Measurements from ENCODE around the gene CDCA7.
"Not testable (repeated sequence)": the region's sequence is repeated elsewhere in the genome, so short reads cannot be mapped to it uniquely, and the experiment has no call there.

Gene CDCA7

DNA sequence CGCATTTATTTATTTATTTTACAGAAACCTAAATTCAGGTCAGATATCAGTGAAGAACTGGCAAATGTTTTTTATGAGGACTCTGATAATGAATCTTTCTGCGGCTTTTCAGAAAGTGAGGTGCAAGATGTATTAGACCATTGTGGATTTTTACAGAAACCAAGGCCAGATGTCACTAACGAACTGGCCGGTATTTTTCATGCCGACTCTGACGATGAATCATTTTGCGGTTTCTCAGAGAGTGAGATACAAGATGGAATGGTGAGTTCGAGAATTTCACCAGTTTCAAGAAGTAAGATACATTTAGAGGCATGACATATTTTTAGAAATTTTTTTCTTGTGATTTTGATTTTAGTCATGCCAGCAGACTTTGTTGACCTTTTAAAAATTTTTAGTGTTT is 4.6 kb downstream of the CDCA7 start:
- no peak for DNase-seq (ENCODE audit: low read depth)

DNA sequence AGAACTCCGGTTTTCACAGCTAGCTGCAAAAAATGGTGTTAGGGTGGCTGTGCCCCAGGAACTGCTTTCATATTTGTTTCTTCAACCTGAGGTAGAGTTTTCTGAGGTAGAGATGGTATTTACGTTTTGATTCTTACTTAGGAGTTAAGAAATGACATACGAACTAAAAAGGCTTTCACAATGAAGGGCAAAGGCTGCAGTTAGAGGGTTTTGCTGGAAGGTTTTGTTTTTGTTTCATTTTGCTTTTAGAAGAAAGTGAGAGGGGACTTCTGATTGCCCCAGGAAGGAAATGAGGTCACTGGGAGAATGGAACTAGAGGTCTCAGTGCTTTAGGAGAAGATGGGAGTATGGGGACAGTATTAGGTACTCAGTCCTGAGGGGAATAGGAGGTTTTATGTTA is 15.5 kb downstream of the CDCA7 start:
- no peak for DNase-seq (ENCODE audit: low read depth)

DNA sequence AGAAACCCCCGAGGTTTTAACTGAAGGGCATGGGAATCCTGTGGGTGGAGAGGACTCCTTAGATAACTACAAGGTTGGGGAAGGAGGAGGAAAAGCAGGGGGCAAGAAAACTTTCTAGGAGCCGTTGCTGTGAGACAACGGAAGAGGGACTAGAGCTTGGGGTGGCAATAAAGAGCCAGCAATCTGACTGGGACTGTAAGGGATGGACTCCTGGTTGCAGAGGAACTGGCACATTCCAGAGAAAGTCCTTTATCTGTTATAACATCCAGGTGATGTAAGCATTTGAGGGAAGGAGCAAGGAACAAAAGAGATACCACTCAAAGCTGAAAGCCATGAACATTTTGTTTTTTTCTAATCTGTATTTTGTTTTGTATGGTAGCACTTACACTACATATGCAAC is 16.4 kb downstream of the CDCA7 start:
- DNase-seq (ENCODE audit: low read depth) = no peak

DNA sequence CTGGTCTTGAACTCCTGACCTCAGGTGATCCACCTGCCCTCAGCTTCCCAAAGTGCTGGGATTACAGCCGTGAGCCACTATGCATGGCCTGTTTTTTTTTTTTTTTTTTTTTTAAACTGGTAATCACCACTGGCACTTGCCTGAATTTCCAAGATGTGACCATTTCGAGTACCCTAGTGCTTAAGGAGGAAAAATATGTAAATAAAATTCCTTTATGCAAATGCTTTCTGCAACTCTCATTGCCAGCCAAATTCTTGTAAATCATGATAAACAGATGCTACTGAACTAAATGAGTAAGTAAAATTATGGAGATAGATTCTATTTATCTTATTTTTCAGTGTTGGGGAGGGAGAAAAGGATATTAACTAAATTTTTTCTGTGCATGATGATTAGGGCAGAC is 18.6 kb downstream of the CDCA7 start:
- no peak for DNase-seq (ENCODE audit: low read depth)

DNA sequence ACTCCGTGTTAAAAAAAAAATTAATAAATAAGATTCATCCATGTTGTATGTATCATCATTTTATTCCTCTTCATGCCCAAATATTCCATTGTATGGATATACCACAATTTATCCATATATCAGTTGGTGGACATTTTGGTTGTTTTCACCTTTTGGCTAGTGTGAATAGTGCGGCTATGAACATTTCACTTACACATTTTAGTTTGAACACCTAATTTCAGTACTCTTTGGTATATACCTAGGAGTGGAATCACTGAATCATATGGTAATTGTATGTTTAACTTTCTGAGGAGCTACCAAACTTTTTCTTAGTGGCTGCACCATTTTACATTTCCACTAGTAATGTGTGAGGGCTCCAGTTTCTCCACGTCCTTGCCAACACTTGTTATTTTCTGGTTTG is 20.0 kb downstream of the CDCA7 start:
- no peak for DNase-seq (ENCODE audit: low read depth)

DNA sequence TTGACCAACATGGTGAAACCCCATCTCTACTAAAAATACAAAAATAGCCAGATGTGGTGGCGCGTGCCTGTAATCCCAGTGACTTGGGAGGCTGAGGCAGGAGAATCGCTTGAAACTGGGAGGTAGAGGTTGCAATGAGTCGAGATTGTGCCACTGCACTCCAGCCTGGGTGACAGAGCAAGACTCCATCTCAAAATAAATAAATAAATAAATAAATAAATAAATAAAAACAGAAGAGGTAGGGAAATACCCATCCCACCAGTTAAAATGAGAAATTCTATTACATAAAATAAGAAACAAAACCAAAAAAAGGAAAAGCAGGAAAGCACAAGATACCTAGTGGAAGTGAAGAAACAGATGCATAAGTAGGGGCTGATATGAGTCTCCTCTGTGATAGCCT is 30.9 kb downstream of the CDCA7 start:
- not testable (repeated sequence) for DNase-seq (ENCODE audit: low read depth)

DNA sequence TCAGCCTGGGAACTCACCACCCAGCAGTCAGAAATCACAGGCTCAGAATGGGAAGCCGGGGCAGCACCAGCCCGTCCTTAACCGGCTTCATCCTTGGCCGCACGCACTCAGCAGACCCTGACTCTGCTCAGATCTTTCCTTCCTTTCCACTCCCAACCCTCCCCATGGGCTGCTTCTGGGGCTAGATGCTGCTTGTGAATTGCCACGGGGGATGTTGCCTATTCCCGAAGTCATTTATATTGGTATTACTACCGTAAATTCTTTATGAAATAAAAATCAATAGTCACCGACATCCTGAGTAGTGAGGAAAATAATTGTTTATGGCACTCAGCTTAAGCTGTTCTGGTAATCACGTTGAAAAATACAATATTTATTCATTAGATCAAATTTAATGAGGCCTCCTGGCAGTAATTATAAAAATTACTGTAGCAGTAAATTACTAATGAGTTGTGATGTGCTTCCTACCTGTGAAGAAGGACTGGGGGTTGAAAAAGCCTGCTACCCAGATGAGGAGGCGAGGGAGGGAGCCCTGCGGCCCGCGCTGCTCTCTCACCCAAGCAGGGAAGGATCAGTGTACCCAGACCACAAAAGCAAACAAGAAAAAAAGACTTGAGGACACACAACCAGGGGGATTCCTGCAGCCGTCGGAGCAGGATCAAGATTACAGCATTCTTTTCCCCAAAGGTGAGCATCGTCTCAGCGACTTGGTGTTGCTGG is 31.5 kb downstream of the CDCA7 start:
- DNase-seq (ENCODE audit: low read depth) = no peak

DNA sequence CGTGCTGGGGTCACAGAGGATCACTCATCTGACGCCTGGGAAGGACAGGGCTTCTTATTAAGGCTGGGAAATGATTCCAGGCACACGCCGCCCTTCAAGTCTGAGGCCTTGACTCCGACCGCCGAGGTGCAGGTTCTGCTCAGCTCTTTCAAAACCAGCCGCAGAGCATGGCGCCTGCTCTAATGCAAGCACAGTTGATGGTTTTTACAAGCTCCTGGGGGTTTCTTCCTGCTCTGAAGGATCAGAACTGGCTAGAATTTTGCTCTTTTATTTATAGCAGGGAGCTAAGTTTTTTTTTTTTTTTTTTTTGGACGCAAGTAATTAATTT is 32.0 kb downstream of the CDCA7 start:
- DNase-seq (ENCODE audit: low read depth) = no peak

DNA sequence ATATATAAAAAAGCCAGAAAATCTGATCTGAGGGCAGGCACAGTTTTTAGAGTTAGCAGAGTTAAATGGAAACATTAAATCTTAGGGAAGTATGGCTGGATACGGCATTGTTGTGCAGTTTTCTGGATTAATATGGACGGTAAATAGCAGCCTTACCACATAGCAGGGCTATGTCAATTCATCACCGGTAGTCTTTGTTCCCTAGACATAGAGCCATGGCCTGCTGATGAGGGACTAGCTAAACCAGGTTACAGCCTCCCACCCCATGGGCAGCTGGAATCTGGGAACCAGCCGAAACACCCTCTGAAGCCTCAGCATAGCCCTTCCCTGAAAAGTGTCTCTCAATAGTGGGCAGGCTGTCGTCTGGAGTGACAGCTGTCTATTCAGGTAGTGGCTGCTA is 32.4 kb downstream of the CDCA7 start:
- no peak for DNase-seq (ENCODE audit: low read depth)

DNA sequence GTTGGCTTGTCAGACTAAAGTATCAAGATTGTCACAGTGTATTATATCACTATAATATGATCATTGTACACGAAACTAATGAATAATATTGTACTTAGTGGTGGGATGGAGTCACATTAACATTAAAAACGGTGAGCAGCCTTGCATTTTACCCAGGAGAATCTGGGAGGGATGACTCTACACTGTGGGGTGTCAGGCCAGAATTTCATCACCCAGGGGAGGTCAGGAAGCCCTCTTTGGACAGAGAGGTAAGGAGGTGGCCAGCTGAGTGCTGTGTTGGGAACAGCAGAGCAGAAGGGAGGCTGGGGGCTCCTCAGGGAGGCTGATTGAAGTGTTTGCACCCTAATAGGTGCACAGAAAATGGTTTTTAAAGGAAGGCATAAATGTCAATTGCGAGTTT is 33.0 kb downstream of the CDCA7 start:
- DNase-seq (ENCODE audit: low read depth) = no peak

DNA sequence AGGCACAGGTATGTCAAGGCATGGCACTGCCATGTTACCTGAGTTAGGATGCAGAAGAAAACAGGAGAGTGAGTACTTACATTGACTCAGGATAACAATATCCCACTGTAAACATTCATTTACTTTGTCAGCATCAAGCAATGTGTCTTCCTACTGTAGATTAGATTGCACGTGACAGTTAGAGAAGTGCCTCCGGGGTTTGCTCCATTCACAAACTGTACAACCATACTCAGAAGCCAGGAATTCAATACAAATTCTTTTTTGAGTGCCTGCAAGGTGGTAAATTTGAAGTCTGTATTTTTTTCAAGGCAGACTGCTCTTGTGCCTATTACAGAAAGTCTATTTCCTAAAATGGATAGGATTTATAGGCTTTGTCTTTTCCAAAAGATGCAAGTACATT is 34.1 kb downstream of the CDCA7 start:
- DNase-seq (ENCODE audit: low read depth) = no peak

DNA sequence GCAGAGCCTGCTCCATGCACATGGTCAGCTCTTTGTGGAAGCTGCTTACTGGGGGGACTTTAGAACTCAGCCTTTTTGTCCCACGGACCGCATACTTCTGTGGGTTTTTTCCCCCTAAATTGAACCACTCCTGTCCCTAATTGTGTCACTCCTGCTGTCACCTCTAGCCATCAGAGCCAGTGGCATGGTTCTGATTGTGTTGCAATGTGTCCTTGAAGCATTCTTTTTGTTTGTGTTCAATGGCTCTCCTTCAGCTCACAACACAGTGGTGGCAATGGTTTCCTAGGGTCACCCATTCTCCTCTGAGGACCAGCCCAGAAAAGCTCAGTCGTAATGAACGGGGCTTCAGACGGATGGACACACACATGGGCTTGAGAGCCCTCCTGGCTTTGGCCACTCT is 35.4 kb downstream of the CDCA7 start:
- DNase-seq (ENCODE audit: low read depth) = no peak

DNA sequence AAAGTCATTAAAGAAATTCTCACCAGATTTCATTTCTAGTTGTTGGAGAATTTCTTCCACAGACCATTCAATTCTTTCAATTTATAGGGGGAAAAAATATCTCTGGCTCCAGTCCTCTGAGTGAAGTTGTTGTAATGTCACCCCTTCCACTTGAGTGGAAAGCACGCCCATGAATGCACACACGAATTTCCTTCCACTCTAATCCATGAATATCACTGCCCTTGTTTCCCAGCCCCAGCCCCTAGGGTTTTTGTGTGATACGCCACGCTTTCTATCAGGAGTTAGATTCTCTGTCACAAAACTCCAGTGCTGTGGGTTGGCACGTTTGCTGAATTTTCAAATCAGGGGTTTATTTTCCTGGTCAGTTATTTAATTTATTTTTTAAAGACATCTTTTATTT is 38.1 kb downstream of the CDCA7 start:
- DNase-seq (ENCODE audit: low read depth) = no peak

DNA sequence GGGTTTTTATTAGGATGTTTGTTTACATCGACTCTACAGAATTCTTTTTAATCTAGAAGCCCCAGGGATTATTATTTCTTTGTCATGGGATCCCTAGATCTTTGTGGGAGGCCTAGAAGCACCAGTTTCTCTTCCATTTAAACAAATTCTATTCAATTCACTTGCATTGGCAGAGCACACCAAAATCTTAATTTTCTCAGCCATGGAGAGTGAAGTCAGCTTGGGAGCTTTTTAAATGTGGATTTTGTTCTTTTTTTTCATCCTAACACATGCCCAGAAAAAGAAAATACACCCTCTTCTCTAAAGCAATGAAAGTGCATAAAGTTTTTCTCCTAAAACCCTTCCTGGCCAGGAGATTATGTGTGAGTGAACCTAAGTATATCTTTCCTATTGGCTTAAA is 38.5 kb downstream of the CDCA7 start:
- DNase-seq (ENCODE audit: low read depth) = no peak

DNA sequence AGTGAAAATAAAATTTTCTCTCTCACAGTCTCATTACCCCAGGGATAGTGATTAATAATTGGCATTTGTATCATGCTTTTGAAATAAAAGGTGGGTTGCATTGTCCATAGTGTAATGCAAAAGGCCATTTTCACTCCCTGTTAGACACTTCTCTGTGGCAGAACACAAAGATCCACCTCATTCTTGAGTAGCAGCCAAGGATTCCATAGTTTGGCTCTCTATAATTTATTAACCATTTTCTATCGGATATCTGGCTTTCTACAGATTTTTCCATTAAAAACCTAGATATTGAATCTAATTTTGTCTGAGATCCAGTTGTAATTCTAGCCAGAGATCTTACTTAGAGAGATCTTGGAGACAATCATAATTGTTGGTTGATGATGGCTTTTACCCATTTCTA is 39.0 kb downstream of the CDCA7 start:
- DNase-seq (ENCODE audit: low read depth) = no peak

DNA sequence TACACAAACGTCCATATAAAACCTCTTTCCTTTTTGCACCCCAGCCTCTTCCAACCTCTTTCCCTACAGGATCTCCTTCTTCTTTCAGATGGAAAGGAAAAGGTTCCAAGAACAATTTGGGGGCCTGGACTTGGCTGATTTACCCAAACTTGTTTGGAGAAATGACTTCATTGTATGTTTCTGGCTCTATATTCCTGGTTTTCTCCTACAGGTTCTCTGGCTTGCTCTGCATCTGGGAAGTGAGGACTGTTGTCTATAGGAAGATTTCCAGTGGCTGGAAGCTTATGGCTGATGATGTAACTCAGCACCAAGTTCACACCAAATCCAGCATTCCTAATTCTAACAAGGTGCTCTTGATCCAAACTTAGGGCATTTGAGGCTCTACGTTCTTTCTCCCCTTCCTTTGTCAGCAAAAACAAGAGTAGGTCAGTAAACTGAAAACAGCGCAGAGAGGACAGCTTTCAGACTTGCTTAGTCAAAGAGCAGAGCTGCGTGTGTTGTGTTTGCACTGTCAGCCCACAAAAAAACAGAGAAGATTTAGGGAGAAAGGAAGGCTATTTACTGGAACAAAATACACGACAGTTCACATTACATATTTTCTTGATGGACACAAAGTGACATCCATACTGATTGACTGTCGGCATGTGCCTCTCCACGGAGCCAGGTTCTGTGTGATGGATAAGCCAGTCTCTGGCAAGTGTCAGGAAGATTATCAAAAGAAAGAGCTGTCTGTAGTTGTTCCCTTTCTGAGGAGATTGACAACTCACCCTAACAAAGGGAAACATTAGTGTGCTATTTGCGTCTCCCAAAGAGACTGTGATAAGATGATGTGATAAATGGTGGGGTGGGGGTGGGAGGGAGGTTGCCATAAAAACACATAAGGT is 39.7 kb downstream of the CDCA7 start:
- no peak for DNase-seq (ENCODE audit: low read depth)

DNA sequence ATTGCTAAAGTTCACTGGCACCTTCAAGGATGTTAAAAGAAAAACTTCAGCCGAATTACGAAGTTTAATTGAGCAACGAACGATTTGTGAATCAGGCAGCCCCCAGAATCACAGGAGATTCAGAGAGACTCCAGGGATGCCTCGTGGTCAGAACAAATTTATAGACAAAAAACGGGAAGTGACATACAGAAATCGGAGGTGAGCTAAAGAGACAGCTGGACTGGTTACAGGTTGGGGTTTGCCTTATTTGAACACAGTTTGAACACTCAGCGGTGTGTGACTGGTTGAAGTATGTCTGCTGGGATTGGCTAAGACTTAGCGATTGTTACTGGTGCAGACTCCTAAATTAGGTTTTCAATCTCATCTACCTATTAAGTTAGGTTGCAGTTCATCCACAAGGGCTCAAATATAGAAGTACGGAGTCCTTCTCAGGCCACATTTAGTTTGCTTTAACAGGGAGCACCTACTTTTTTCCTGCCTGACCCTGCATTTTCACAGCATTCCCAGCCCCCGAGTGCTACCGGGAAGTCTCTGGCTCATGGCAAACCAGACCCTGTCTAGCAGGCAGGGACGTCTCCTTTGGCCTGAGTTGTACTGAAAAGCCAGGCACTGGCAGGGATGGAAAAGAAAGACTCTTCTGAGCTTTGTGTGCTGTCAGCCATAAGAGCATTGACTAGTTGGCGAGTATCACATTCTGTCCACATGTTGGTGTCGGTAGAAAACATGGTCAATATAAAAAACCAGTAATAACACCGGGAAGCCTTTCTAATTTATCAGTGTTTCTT is 41.1 kb downstream of the CDCA7 start:
- DNase-seq (ENCODE audit: low read depth) = no peak

DNA sequence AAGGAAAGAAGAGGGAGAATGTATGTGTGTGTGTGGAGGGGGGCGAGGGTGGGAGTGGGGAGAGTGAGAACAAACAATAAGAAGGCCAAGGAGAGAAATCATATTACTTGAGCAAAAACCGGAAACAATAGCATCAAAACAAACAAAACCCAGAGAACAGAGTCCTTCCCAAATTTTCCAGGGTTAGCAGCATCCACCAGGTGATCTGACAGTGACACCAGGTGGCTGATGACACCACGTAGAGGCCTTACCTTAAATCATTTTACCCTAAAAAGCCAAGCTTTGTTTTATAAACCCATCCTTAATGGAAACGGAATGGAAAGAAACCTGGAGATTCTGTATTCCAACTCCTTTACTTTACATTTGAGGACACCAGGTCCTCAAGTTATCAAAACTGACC is 42.9 kb downstream of the CDCA7 start:
- no peak for DNase-seq (ENCODE audit: low read depth)

DNA sequence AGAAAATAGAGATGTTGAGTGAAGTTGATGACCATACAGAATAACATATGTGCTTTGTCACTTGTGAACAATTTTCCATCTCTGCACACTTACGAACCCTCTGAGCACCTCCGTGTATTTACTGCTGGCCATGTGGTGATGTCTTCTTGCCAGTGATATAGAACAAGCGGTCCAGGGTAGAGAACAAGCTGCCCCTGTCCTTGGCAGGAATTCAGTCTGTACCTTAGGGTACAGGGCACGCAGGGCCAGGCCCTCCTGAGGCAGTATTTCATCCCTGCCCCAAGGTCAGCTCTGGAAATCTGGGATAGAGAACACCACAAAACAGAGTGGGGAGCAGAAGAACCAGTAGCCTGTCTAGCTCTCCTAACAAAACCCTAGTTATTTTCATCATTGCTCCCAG is 44.6 kb downstream of the CDCA7 start:
- DNase-seq (ENCODE audit: low read depth) = no peak

DNA sequence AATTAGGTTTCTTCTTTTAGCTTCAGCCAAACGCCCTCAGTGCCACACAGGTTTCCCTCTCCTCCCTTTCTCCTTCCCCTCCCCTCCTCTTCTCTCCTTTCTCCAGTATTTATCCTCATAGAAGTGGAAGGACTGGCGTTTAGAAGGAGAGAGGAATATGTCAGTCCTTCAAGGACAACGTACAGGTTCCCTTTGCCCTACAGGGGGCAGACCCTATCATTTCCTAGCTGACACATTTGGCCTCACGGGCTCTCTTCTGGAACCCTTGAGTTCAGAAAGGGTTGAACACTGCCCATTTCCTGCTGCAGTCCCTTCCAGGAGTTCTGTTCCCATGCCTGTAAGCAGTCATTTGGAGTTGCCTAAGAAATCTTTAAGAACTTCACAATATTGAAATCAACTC is 46.1 kb downstream of the CDCA7 start:
- no peak for DNase-seq (ENCODE audit: low read depth)

DNA sequence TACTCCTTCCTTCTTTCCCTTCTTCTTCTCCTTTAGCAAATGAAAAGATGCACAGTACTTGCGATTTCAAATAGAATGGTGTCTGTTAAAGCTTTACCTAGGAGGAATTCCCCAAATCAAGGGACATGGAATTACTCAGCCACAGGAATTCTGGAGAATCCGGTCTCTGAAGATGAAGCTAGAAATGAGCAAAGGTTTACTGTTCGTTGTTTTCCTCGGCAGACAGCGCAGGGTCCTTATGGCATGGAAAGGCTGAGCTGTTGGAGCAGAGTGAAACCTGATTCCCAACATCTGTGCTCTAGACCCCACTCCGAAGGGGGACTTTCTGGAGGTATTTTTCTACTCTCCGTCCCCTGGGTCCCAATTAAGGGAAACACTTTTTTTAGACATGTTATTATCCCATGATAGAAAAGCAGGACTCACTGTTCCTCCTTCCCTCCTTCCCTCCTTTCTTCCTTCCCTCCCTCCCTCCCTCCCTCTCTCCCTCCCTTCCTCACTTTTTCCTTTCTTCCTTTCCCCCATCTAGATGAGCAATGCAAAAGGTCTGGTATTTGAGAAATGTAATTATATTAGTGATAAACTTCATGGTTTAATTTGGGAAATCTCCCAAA is 47.1 kb downstream of the CDCA7 start:
- no peak for DNase-seq (ENCODE audit: low read depth)

DNA sequence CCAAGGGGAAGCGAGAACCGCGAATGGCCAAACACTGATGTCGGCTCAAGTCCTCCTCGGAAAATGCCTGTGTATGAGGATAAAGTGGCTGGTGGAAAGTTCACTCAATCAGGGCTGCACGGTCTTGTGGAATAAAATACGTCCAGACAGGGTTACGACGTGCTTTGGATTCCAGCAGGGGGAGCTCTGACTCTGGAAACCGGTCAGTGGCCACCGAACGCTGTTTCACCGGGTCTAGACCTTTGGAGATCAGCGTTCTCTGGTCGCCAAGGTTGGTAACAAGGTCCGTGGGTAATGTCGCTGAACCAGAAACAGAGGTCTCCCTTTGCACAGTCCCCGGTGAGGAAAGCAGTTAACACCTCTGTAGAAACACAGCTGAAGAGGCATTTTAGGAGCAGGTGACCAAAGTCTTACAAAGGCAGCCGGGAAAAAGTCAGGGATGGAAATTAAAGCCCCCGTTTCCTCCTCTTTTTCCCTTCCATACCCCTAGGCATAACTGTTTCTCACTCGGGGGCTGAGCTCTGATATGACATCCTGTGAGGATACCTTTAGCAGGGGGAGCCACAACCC is 47.8 kb downstream of the CDCA7 start:
- DNase-seq (ENCODE audit: low read depth) = peak; percentile 44
